ENCODE data around the gene NGLY1. TPM values are rescaled to one million over a fixed set of nuclear protein-coding genes. Genes with fewer than 3 reads are reported as not detected.

NGLY1 gene
- total RNA-seq, 1 donor from 2014 or later = 23.9 TPM

DNA sequence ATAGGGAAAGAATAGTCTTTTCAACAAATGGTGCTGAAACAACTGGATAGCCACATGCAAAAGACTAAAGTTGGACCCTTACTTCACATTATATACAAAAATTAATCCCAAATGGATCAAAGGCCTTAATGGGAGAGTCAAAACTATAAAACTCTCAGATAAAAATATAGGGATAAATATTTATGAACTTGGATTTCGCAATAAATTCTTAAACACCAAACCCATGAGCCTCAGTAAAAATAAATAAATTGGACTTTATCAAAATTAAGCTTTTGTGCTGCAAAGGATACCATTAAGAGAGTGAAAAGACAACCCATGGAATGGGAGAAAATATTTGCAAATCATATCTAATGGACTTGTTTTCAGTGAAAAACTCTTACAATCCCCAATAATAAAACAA lies 99.8 kb downstream of the NGLY1 start:
- Histone ChIP-seq H3K79me2 (ENCODE audit: insufficient read depth, low read length) (no peaks in the 10 kb centered on the region), H3K4me2 (ENCODE audit: low read length) (no peak overlapping the region), H2AFZ (ENCODE audit: low read depth, low read length) (no peak overlapping the region), H3K4me3 (ENCODE audit: insufficient read depth, low read depth, low read length) (no peak overlapping the region), H3K36me3 (ENCODE audit: insufficient read depth, low read length) (no peaks in the 10 kb centered on the region), H3K4me1 (ENCODE audit: insufficient read depth, low read length) (no peaks in the 10 kb centered on the region), H4K20me1 (ENCODE audit: insufficient read depth, low read length) (no peaks in the 10 kb centered on the region), H3K27me3 (ENCODE audit: insufficient read depth, low read length) (no peaks in the 10 kb centered on the region), H3K27ac (ENCODE audit: low read depth, low read length) (no peak overlapping the region), H3K9me3 (ENCODE audit: insufficient read depth, low read depth, low read length) (no peaks in the 10 kb centered on the region), H3K9ac (ENCODE audit: low read length) (no peak overlapping the region)
- H3K27ac Mint-ChIP-seq (ENCODE audit: unreplicated experiment) = no peak overlapping the region
- no peaks in the 10 kb centered on the region for H3K9me3 Mint-ChIP-seq (ENCODE audit: unreplicated experiment)
- H3K36me3 Mint-ChIP-seq (ENCODE audit: low read depth, unreplicated experiment) = no peaks in the 10 kb centered on the region
- no peak overlapping the region for H3K4me3 Mint-ChIP-seq (ENCODE audit: unreplicated experiment)
- TF ChIP-seq, protein P1, sequence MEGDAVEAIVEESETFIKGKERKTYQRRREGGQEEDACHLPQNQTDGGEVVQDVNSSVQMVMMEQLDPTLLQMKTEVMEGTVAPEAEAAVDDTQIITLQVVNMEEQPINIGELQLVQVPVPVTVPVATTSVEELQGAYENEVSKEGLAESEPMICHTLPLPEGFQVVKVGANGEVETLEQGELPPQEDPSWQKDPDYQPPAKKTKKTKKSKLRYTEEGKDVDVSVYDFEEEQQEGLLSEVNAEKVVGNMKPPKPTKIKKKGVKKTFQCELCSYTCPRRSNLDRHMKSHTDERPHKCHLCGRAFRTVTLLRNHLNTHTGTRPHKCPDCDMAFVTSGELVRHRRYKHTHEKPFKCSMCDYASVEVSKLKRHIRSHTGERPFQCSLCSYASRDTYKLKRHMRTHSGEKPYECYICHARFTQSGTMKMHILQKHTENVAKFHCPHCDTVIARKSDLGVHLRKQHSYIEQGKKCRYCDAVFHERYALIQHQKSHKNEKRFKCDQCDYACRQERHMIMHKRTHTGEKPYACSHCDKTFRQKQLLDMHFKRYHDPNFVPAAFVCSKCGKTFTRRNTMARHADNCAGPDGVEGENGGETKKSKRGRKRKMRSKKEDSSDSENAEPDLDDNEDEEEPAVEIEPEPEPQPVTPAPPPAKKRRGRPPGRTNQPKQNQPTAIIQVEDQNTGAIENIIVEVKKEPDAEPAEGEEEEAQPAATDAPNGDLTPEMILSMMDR (IDR thresholded peaks at IDR 0.05; ENCODE audit: insufficient read depth, low read depth, low read length) = no peak
- TF ChIP-seq EZH2 (IDR thresholded peaks at IDR 0.05; ENCODE audit: insufficient read depth, low read length) = no peak
- FAIRE-seq (no peak), DNase-seq (ENCODE audit: low read depth) (no peak)
- peaks cover 2% of the 10 kb centered on the region for H3K4me1 Mint-ChIP-seq (ENCODE audit: low read depth, unreplicated experiment)
- H3K27me3 Mint-ChIP-seq (ENCODE audit: low read depth, unreplicated experiment) = peaks cover 4% of the 10 kb centered on the region

DNA sequence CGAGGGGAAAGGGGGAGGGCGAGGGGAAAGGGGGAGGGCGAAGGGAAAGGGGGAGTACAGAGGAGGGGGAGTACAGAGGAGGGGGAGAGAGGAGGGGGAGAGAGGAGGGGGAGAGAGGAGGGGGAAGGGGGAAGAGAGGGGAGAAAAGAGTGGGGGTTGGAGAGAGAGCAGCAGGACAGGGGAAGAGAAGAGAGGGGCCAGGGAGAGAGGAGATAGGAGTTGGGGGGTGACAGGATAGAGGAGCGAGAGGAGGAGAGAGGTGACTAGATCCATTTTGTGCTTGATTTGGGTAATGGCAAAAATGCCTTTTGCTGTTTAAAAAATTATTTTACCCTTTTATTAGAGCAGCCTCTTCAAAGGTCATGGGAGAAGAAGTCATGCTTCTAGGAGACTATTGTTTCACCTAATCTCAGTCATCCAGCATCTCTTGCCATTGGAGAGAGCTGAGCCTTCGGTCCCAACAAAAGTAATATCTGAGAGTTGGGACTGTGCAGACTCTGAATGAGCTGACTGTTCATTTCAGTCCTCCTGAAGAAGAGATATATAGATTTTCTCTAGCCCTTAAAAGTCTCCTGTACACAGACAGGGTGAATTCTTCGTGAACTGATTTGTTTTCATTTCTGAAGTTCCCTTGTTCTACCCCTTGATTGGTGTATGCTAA lies 103.5 kb downstream of the NGLY1 start:
- no peaks in the 10 kb centered on the region for H3K4me1 Mint-ChIP-seq (ENCODE audit: low read depth, unreplicated experiment)
- Histone ChIP-seq H4K20me1 (ENCODE audit: insufficient read depth, low read length) (no peaks in the 10 kb centered on the region), H3K4me1 (ENCODE audit: insufficient read depth, low read length) (no peaks in the 10 kb centered on the region), H3K4me2 (ENCODE audit: low read length) (no peak overlapping the region), H3K27ac (ENCODE audit: low read depth, low read length) (no peak overlapping the region), H3K36me3 (ENCODE audit: insufficient read depth, low read length) (no peaks in the 10 kb centered on the region), H3K27me3 (ENCODE audit: insufficient read depth, low read length) (no peaks in the 10 kb centered on the region), H3K4me3 (ENCODE audit: insufficient read depth, low read depth, low read length) (no peak overlapping the region), H3K79me2 (ENCODE audit: insufficient read depth, low read length) (no peaks in the 10 kb centered on the region), H3K9me3 (ENCODE audit: insufficient read depth, low read depth, low read length) (no peaks in the 10 kb centered on the region), H3K9ac (ENCODE audit: low read length) (no peak overlapping the region), H2AFZ (ENCODE audit: low read depth, low read length) (no peak overlapping the region)
- FAIRE-seq = no peak
- H3K27me3 Mint-ChIP-seq (ENCODE audit: low read depth, unreplicated experiment) = no peaks in the 10 kb centered on the region
- H3K9me3 Mint-ChIP-seq (ENCODE audit: unreplicated experiment) = no peaks in the 10 kb centered on the region
- H3K4me3 Mint-ChIP-seq (ENCODE audit: unreplicated experiment) = no peak overlapping the region
- no peak overlapping the region for H3K27ac Mint-ChIP-seq (ENCODE audit: unreplicated experiment)
- TF ChIP-seq, protein P1 (IDR thresholded peaks at IDR 0.05; ENCODE audit: insufficient read depth, low read depth, low read length) = no peak
- TF ChIP-seq EZH2 (IDR thresholded peaks at IDR 0.05; ENCODE audit: insufficient read depth, low read length) = no peak
- no peak for DNase-seq (ENCODE audit: low read depth)
- H3K36me3 Mint-ChIP-seq (ENCODE audit: low read depth, unreplicated experiment) = no peaks in the 10 kb centered on the region

DNA sequence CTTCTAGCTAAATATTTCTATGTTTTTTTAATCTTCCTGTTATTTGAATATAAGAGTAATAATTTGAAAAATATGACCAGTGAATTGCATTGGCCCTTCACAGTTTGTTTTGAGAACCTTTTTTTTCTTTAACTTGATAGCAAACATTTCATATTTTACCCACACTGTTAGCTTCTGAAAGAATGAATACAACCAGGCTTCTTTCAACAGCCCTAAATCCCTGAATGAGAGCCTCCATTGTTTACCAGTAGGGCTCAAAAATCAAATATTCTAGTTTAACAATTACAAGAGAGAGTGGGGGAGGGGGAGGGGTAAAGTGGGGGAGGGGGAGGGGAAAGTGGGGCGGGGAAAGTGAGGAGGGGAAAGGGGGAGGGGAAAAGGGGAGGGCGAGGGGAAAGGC lies 104.1 kb downstream of the NGLY1 start:
- Mint-ChIP-seq H3K4me3 (ENCODE audit: unreplicated experiment) (no peak overlapping the region), H3K27ac (ENCODE audit: unreplicated experiment) (no peak overlapping the region), H3K4me1 (ENCODE audit: low read depth, unreplicated experiment) (no peaks in the 10 kb centered on the region), H3K27me3 (ENCODE audit: low read depth, unreplicated experiment) (no peaks in the 10 kb centered on the region), H3K9me3 (ENCODE audit: unreplicated experiment) (no peaks in the 10 kb centered on the region), H3K36me3 (ENCODE audit: low read depth, unreplicated experiment) (no peaks in the 10 kb centered on the region)
- no peak for TF ChIP-seq EZH2 (IDR thresholded peaks at IDR 0.05; ENCODE audit: insufficient read depth, low read length)
- TF ChIP-seq, protein P1 (IDR thresholded peaks at IDR 0.05; ENCODE audit: insufficient read depth, low read depth, low read length) = no peak
- Histone ChIP-seq H3K27ac (ENCODE audit: low read depth, low read length) (no peak overlapping the region), H3K27me3 (ENCODE audit: insufficient read depth, low read length) (no peaks in the 10 kb centered on the region), H3K4me3 (ENCODE audit: insufficient read depth, low read depth, low read length) (no peak overlapping the region), H3K4me1 (ENCODE audit: insufficient read depth, low read length) (no peaks in the 10 kb centered on the region), H4K20me1 (ENCODE audit: insufficient read depth, low read length) (no peaks in the 10 kb centered on the region), H3K36me3 (ENCODE audit: insufficient read depth, low read length) (no peaks in the 10 kb centered on the region), H3K79me2 (ENCODE audit: insufficient read depth, low read length) (no peaks in the 10 kb centered on the region), H2AFZ (ENCODE audit: low read depth, low read length) (no peak overlapping the region), H3K9ac (ENCODE audit: low read length) (no peak overlapping the region), H3K4me2 (ENCODE audit: low read length) (no peak overlapping the region), H3K9me3 (ENCODE audit: insufficient read depth, low read depth, low read length) (no peaks in the 10 kb centered on the region)
- no peak for DNase-seq (ENCODE audit: low read depth)
- FAIRE-seq = no peak

All from astrocyte (in vitro differentiated cells and primary cell).